Measurements from ENCODE around the gene TMTC4.

- no peak for TF ChIP-seq ZNF274 (IDR thresholded peaks at IDR 0.05; ENCODE audit: low read length)
- TF ChIP-seq ZNF274 (tag by site-specific recombination; IDR thresholded peaks at IDR 0.05; ENCODE audit: borderline replicate concordance): no peak
- TF ChIP-seq ZNF114 (tag by site-specific recombination; IDR thresholded peaks at IDR 0.05): no peak
- TF ChIP-seq ZNF433 (tag by site-specific recombination; IDR thresholded peaks at IDR 0.05; ENCODE audit: low read depth): no peak
- no peak for TF ChIP-seq ZNF280C (tag by site-specific recombination; IDR thresholded peaks at IDR 0.05)
- no peak for TF ChIP-seq PATZ1 (tag by site-specific recombination; IDR thresholded peaks at IDR 0.05)
- TF ChIP-seq CTCF (tag by site-specific recombination; IDR thresholded peaks at IDR 0.05): no peak
- TF ChIP-seq ZFHX2 (tag by site-specific recombination; conservative IDR thresholded peaks at IDR 0.05): no peak
- TF ChIP-seq KLF10 (tag by site-specific recombination; IDR thresholded peaks at IDR 0.05): no peak
- TF ChIP-seq ELK4 (IDR thresholded peaks at IDR 0.05; ENCODE audit: borderline replicate concordance, low read depth, low read length): no peak
- TF ChIP-seq ZSCAN30 (tag by site-specific recombination; IDR thresholded peaks at IDR 0.05): no peak
- TF ChIP-seq ZNF16 (tag by site-specific recombination; IDR thresholded peaks at IDR 0.05; ENCODE audit: low read depth): no peak
Observed at GRCh38 chr13:100608906-100609305, 65.7 kb downstream of the TMTC4 start.
